Measurements from ENCODE around the gene RAB40A.

Gene RAB40A

DNA sequence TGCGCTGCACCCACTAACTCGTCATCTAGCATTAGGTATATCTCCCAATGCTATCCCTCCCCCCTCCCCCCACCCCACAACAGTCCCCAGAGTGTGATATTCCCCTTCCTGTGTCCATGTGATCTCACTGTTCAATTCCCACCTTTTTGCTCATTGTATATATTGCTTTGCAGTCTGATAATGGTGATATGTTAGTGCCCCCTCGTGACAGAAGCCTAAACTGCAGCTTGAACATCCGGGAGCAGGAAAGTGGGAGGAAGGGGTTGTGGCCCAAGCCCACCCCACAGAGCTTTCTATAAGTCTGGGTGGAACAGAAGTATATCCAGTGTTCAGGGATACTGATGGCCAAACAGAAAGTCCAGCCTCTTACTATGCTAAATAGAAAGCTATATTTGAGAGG lies 29.6 kb downstream of the RAB40A start:
- TF ChIP-seq RAD21 (IDR thresholded peaks at IDR 0.05; ENCODE audit: low read depth) (peak; percentile 54), ZBTB7A (IDR thresholded peaks at IDR 0.05; ENCODE audit: low read depth) (0 out of 2 replicates have a peak, but pooled peaks have one; percentile 48)

DNA sequence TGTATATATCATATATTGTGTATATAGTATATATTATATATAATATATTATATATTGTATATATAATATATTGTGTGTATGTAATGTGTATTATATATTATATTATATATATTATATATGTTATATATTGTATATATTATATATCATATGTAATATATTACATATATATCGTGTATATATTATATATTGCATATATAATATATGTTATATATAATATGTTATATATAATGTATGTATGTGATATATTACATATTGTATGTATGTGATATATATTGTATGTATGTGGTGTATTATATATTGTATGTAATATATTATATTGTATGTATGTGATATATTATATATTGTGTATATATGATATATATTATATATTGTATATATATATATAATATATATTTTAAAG lies 30.5 kb downstream of the RAB40A start:
- TF ChIP-seq EGR1 (IDR thresholded peaks at IDR 0.05) (no peak), RAD21 (IDR thresholded peaks at IDR 0.05; ENCODE audit: low read depth) (no peak), FOXM1 (IDR thresholded peaks at IDR 0.05; ENCODE audit: borderline replicate concordance, low read depth) (no peak), TAF1 (IDR thresholded peaks at IDR 0.05; ENCODE audit: low read depth) (no peak), CREB1 (IDR thresholded peaks at IDR 0.05; ENCODE audit: low read depth) (no peak), NFIC (IDR thresholded peaks at IDR 0.05) (no peak), ZBTB7A (IDR thresholded peaks at IDR 0.05; ENCODE audit: low read depth) (no peak), TEAD4 (IDR thresholded peaks at IDR 0.05) (no peak), TCF12 (IDR thresholded peaks at IDR 0.05; ENCODE audit: low read depth) (no peak), CEBPB (IDR thresholded peaks at IDR 0.05) (no peak), EP300 (IDR thresholded peaks at IDR 0.05; ENCODE audit: borderline replicate concordance) (no peak), YY1 (IDR thresholded peaks at IDR 0.05; ENCODE audit: low read depth) (no peak)
- TF ChIP-seq, protein P1, sequence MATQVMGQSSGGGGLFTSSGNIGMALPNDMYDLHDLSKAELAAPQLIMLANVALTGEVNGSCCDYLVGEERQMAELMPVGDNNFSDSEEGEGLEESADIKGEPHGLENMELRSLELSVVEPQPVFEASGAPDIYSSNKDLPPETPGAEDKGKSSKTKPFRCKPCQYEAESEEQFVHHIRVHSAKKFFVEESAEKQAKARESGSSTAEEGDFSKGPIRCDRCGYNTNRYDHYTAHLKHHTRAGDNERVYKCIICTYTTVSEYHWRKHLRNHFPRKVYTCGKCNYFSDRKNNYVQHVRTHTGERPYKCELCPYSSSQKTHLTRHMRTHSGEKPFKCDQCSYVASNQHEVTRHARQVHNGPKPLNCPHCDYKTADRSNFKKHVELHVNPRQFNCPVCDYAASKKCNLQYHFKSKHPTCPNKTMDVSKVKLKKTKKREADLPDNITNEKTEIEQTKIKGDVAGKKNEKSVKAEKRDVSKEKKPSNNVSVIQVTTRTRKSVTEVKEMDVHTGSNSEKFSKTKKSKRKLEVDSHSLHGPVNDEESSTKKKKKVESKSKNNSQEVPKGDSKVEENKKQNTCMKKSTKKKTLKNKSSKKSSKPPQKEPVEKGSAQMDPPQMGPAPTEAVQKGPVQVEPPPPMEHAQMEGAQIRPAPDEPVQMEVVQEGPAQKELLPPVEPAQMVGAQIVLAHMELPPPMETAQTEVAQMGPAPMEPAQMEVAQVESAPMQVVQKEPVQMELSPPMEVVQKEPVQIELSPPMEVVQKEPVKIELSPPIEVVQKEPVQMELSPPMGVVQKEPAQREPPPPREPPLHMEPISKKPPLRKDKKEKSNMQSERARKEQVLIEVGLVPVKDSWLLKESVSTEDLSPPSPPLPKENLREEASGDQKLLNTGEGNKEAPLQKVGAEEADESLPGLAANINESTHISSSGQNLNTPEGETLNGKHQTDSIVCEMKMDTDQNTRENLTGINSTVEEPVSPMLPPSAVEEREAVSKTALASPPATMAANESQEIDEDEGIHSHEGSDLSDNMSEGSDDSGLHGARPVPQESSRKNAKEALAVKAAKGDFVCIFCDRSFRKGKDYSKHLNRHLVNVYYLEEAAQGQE (IDR thresholded peaks at IDR 0.05; ENCODE audit: low read depth) = no peak
- TF ChIP-seq, protein P2, sequence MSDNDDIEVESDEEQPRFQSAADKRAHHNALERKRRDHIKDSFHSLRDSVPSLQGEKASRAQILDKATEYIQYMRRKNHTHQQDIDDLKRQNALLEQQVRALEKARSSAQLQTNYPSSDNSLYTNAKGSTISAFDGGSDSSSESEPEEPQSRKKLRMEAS (IDR thresholded peaks at IDR 0.05) = no peak
- TF ChIP-seq, protein P3, sequence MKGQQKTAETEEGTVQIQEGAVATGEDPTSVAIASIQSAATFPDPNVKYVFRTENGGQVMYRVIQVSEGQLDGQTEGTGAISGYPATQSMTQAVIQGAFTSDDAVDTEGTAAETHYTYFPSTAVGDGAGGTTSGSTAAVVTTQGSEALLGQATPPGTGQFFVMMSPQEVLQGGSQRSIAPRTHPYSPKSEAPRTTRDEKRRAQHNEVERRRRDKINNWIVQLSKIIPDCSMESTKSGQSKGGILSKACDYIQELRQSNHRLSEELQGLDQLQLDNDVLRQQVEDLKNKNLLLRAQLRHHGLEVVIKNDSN (IDR thresholded peaks at IDR 0.05) = no peak

DNA sequence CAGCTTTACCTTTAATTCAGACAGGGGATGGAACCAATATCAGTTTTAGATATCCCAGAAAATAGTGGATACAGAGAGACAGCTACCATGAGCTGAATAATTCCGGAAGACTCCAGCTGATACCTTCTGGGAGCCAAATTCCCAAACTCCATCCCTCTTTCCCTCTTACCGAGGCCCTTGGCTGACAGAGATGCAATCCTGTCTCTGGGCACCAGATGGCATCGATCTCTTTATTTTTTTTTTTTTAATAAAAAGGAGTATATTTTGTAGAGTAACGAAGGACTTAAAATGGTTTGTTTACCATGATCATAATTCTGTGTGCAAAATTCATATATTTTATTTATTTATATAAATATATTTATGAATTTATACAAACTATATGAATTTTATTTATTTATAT lies 31.0 kb downstream of the RAB40A start:
- TF ChIP-seq, protein P3 (IDR thresholded peaks at IDR 0.05) = no peak
- TF ChIP-seq FOXM1 (IDR thresholded peaks at IDR 0.05; ENCODE audit: borderline replicate concordance, low read depth) (no peak), ZBTB7A (IDR thresholded peaks at IDR 0.05; ENCODE audit: low read depth) (no peak), RAD21 (IDR thresholded peaks at IDR 0.05; ENCODE audit: low read depth) (no peak), TAF1 (IDR thresholded peaks at IDR 0.05; ENCODE audit: low read depth) (no peak), CREB1 (IDR thresholded peaks at IDR 0.05; ENCODE audit: low read depth) (no peak), CEBPB (IDR thresholded peaks at IDR 0.05) (no peak), YY1 (IDR thresholded peaks at IDR 0.05; ENCODE audit: low read depth) (no peak), EGR1 (IDR thresholded peaks at IDR 0.05) (no peak), EP300 (IDR thresholded peaks at IDR 0.05; ENCODE audit: borderline replicate concordance) (no peak)
- TF ChIP-seq, protein P1 (IDR thresholded peaks at IDR 0.05; ENCODE audit: low read depth) = no peak
- TF ChIP-seq, protein P2 (IDR thresholded peaks at IDR 0.05) = no peak

DNA sequence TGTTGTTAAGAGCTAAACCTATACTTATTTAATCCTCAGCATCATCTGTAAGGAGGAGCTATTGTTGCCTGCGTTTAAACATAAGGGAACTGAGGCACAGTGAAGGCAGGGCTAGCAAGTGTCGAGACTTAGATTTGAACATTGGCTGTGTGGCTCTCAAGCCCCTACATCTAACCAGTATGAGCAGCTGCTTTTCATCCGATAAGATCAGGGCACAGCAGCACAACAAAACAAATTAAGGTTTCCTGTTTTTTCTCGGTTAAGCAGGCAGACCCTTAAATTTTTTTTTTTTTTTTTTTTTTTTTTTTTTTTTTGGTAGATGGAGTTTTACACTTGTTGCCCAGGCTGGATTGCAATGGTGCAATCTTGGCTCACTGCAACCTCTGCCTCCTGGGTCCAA lies 35.6 kb downstream of the RAB40A start:
- TF ChIP-seq, protein P1 (IDR thresholded peaks at IDR 0.05; ENCODE audit: low read depth) = no peak
- no peak for TF ChIP-seq ZBTB7A (IDR thresholded peaks at IDR 0.05; ENCODE audit: low read depth)
- TF ChIP-seq NFIC (IDR thresholded peaks at IDR 0.05) = no peak
- no peak for TF ChIP-seq TEAD4 (IDR thresholded peaks at IDR 0.05)
- TF ChIP-seq, protein P2 (IDR thresholded peaks at IDR 0.05) = no peak
- TF ChIP-seq YY1 (IDR thresholded peaks at IDR 0.05; ENCODE audit: low read depth) = no peak
- no peak for TF ChIP-seq EP300 (IDR thresholded peaks at IDR 0.05; ENCODE audit: borderline replicate concordance)

DNA sequence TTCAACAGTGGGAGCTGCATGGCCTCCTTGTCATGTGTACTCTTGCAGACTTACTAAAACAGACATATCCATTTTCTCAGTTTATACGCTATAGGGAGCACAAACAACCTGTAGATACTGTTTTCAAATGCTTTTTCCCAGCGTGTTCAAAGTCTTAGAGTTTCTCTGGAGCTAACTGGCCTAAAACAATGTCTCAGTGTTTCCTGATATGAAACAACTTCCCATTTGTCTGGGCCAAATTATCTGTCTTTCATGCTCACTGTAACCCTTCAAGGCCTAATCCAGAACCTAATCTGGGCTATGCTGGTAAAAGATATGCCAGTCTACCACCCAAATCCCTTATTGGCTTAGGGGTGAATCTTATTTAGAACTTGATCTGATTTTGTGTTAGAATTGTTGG lies 38.8 kb downstream of the RAB40A start:
- TF ChIP-seq, protein P3 (IDR thresholded peaks at IDR 0.05) = no peak
- TF ChIP-seq, protein P2 (IDR thresholded peaks at IDR 0.05) = no peak
- TF ChIP-seq TCF12 (IDR thresholded peaks at IDR 0.05; ENCODE audit: low read depth) = no peak
- no peak for TF ChIP-seq YY1 (IDR thresholded peaks at IDR 0.05; ENCODE audit: low read depth)
- TF ChIP-seq, protein P1 (IDR thresholded peaks at IDR 0.05; ENCODE audit: low read depth) = no peak
- no peak for TF ChIP-seq EGR1 (IDR thresholded peaks at IDR 0.05)
- no peak for TF ChIP-seq FOXM1 (IDR thresholded peaks at IDR 0.05; ENCODE audit: borderline replicate concordance, low read depth)
- no peak for TF ChIP-seq NFIC (IDR thresholded peaks at IDR 0.05)
- no peak for TF ChIP-seq CREB1 (IDR thresholded peaks at IDR 0.05; ENCODE audit: low read depth)
- no peak for TF ChIP-seq TEAD4 (IDR thresholded peaks at IDR 0.05)
- TF ChIP-seq EP300 (IDR thresholded peaks at IDR 0.05; ENCODE audit: borderline replicate concordance) = no peak
- TF ChIP-seq TAF1 (IDR thresholded peaks at IDR 0.05; ENCODE audit: low read depth) = no peak
